Loucy (cell line): ENCODE measurements around the gene ODF2L.

Source experiments
- H2AFZ ChIP-seq: fragments of 200-600 bp; sonication (generic); 2 replicates; pipeline ENCODE4 v1.6.0; 2016; ENCODE audit warnings: antibody characterized with exemption, mild to moderate bottlenecking, low read length, moderate library complexity
- H3F3A ChIP-seq: fragments of 200-600 bp; 2 replicates; pipeline ENCODE4 v1.6.0; 2016; ENCODE audit warnings: antibody characterized with exemption, low read depth, mild to moderate bottlenecking
- H3K27me3 ChIP-seq: fragments of 200-600 bp; sonication (generic); 2 replicates; pipeline ENCODE4 v1.6.1; 2014; ENCODE audit warnings: low read length, mild to moderate bottlenecking; ENCODE audit not compliant: insufficient read depth, poor library complexity, severe bottlenecking
- H3K36me3 ChIP-seq: fragments of 200-600 bp; sonication (generic); 2 replicates; pipeline ENCODE4 v1.6.1; 2016; ENCODE audit warnings: low read length; ENCODE audit not compliant: insufficient read depth
- H3K4me1 ChIP-seq: fragments of 200-600 bp; sonication (generic); 2 replicates; pipeline ENCODE4 v1.5.1; 2014; ENCODE audit warnings: low read length, mild to moderate bottlenecking; ENCODE audit not compliant: insufficient read depth, poor library complexity, severe bottlenecking
- H3K4me2 ChIP-seq: fragments of 200-600 bp; sonication (generic); 2 replicates; pipeline ENCODE4 v1.6.0; 2014; ENCODE audit warnings: antibody characterized with exemption, low read length, low read depth, mild to moderate bottlenecking; ENCODE audit not compliant: poor library complexity, severe bottlenecking
- H3K4me3 ChIP-seq: fragments of 200-600 bp; sonication (generic); 2 replicates; pipeline ENCODE4 v1.5.1; 2014; ENCODE audit warnings: low read length, mild to moderate bottlenecking, mixed read lengths; ENCODE audit not compliant: poor library complexity, severe bottlenecking
- H3K79me2 ChIP-seq: fragments of 200-600 bp; sonication (generic); 2 replicates; pipeline ENCODE4 v1.6.1; 2014; ENCODE audit warnings: low read length; ENCODE audit not compliant: insufficient read depth
- H3K9ac ChIP-seq: fragments of 200-600 bp; sonication (generic); 2 replicates; pipeline ENCODE4 v1.6.0; 2014; ENCODE audit warnings: mild to moderate bottlenecking, low read depth, low read length, moderate library complexity; ENCODE audit not compliant: poor library complexity, severe bottlenecking
- H3K9me2 ChIP-seq: fragments of 200-600 bp; sonication (generic); replicated peaks from 2 replicates; pipeline ENCODE4 v1.6.1; 2016; ENCODE audit warnings: low read depth, low read length, mixed read lengths
- H3K9me3 ChIP-seq: fragments of 200-600 bp; sonication (generic); 2 replicates; pipeline ENCODE4 v1.6.1; 2014; ENCODE audit warnings: mild to moderate bottlenecking, antibody characterized with exemption, low read length, low read depth; ENCODE audit not compliant: insufficient read depth
- H4K20me1 ChIP-seq: fragments of 200-600 bp; sonication (generic); 2 replicates; pipeline ENCODE4 v1.6.0; 2014; ENCODE audit warnings: antibody characterized with exemption, low read length, mild to moderate bottlenecking; ENCODE audit not compliant: insufficient read depth, poor library complexity, severe bottlenecking
- EZH2phosphoT487 ChIP-seq: fragments of 200-600 bp; IDR thresholded peaks from 2 replicates; pipeline ENCODE4 v1.6.1; 2018; ENCODE audit warnings: antibody characterized with exemption, mild to moderate bottlenecking, moderate library complexity, borderline replicate concordance
- TF ChIP-seq, protein P1 (sequence below): fragments of 200-600 bp; sonication (generic); conservative IDR thresholded peaks from 2 replicates; pipeline ENCODE4 v1.5.1; 2014; ENCODE audit warnings: mild to moderate bottlenecking, antibody characterized with exemption, low read length

Gene ODF2L

DNA sequence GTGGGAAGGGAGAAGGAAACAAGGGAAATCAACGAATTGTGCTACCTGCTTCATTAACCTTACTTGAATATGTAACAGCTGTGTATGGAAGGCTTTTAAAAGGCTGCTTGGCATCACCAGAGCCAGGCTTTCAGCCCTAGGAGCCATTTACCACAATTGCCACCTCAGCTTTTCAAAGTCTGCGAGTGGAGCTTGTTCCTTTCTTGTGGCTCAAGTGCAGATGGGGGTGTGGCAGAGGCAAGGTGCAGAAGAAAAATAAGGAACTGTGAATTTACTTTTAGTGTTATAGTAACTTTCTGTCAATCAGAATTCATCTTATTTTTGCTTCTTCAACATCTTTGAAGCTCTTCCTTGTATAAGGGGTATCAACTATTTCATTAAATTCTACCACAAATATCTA is 45.5 kb upstream of the ODF2L start:
- no peak for TF ChIP-seq EZH2phosphoT487
- TF ChIP-seq, protein P1, sequence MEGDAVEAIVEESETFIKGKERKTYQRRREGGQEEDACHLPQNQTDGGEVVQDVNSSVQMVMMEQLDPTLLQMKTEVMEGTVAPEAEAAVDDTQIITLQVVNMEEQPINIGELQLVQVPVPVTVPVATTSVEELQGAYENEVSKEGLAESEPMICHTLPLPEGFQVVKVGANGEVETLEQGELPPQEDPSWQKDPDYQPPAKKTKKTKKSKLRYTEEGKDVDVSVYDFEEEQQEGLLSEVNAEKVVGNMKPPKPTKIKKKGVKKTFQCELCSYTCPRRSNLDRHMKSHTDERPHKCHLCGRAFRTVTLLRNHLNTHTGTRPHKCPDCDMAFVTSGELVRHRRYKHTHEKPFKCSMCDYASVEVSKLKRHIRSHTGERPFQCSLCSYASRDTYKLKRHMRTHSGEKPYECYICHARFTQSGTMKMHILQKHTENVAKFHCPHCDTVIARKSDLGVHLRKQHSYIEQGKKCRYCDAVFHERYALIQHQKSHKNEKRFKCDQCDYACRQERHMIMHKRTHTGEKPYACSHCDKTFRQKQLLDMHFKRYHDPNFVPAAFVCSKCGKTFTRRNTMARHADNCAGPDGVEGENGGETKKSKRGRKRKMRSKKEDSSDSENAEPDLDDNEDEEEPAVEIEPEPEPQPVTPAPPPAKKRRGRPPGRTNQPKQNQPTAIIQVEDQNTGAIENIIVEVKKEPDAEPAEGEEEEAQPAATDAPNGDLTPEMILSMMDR: no peak
- Histone ChIP-seq H4K20me1 (no peaks in the 10 kb centered on the region), H2AFZ (no peak overlapping the region), H3F3A (no peaks in the 10 kb centered on the region), H3K9me2 (no peaks in the 10 kb centered on the region), H3K9me3 (no peaks in the 10 kb centered on the region), H3K79me2 (no peaks in the 10 kb centered on the region), H3K36me3 (no peaks in the 10 kb centered on the region), H3K9ac (no peak overlapping the region), H3K4me3 (no peak overlapping the region), H3K4me1 (no peaks in the 10 kb centered on the region), H3K27me3 (no peaks in the 10 kb centered on the region), H3K4me2 (no peak overlapping the region)

DNA sequence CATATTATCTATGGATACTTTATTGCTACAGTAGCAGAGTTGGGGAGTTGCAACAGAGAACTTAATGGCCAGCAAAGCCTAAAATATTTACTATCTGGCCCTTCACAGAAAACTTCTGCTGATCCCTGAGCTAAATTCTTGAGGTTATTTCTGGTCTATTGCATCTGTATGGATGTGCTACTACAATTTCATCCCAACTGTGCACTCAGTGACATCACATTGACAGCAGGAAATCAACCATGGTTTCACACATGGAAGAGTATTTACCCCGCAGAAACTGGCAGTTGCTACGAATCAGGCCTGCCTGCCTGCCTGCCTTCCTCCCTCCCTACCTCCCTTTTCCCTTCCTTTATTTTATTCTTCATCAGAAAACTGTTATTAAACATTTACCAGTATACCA is 39.9 kb upstream of the ODF2L start:
- Histone ChIP-seq H3K4me1 (no peaks in the 10 kb centered on the region), H3F3A (no peaks in the 10 kb centered on the region), H3K4me2 (no peak overlapping the region), H3K9me3 (no peaks in the 10 kb centered on the region), H4K20me1 (no peaks in the 10 kb centered on the region), H3K9me2 (no peaks in the 10 kb centered on the region), H3K9ac (no peak overlapping the region), H3K4me3 (no peak overlapping the region), H3K27me3 (no peaks in the 10 kb centered on the region), H3K79me2 (no peaks in the 10 kb centered on the region), H2AFZ (no peak overlapping the region), H3K36me3 (no peaks in the 10 kb centered on the region)
- TF ChIP-seq, protein P1: no peak
- TF ChIP-seq EZH2phosphoT487: no peak

DNA sequence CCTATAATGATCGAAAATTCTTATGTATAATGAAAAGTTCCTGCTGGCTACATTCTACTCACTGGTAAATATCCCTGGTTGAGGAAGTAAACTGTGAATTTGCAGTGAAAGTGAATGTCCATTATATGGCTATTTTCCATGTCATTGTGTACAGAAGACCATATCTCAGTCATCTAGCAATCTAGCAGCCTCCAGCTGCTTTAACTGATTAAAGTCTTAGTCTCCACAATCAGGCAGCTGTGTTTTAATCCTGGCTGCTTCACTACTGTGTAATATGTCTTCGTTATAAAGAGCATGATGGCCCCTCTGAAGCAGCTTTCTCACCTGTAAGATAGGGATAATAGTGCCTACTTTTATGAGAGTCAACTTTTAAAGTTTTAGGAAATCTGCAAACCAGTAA is 39.2 kb upstream of the ODF2L start:
- Histone ChIP-seq H3K9me3 (no peaks in the 10 kb centered on the region), H3K9me2 (no peaks in the 10 kb centered on the region), H3K4me2 (no peak overlapping the region), H3F3A (no peaks in the 10 kb centered on the region), H2AFZ (no peak overlapping the region), H4K20me1 (no peaks in the 10 kb centered on the region), H3K79me2 (no peaks in the 10 kb centered on the region), H3K36me3 (no peaks in the 10 kb centered on the region), H3K9ac (no peak overlapping the region), H3K4me1 (no peaks in the 10 kb centered on the region), H3K4me3 (no peak overlapping the region), H3K27me3 (no peaks in the 10 kb centered on the region)
- TF ChIP-seq, protein P1: no peak
- no peak for TF ChIP-seq EZH2phosphoT487
